Activated naive CD4-positive, alpha-beta T cell (primary cell): Measurements from ENCODE around the gene RPS25.
A peak's percentile ranks its signal among the peaks of the same experiment; 100 is the strongest.
"Not testable (repeated sequence)": the region's sequence is repeated elsewhere in the genome, so short reads cannot be mapped to it uniquely, and the experiment has no call there.

Experiments
- DNase-seq, 4 experiments: peaks; one replicate each; lab custom pipeline; 2025; lab: John Stamatoyannopoulos, UW

The RPS25 gene

DNA sequence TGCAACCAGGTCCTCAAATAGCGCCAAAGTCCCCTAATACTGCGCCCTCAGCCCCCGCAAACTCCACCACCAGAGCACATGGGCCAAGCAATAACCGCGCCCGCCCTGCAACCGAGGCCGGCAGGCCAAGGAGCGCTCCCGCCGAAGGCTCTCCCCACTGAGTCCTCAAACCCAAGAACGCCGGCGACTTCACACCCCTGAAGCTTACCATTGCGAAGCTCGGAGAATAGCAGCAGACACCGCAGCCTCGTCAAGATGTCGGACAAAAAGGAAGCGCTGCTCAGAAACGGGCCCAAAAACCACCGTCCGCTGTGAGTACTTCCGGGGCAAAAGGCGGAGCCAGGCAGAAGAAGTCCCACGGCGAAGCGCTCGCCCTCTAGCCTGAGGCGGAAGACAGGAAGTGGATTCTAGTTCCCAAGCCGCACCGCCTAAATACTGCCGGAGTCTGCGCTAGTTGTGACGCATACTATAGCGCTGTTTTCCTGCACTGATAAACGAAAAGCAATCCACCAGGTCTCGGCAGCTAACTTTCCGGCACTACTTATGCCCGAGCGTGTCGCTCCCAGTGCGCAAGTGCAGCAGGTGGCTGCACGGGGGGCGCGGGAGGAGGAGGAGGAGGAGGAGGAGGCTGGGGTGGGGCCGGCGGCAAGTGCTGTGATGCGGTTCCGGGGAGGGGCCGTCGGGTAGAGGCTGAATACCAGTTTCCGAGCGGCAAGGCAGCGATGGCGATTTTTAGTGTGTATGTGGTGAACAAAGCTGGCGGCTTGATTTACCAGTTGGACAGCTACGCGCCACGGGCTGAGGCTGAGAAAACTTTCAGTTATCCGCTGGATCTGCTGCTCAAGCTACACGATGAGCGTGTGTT is at the start of gene RPS25, which contains the start of gene TRAPPC4:
Gene RPS25, minus strand, starts transcription at position 270 of the 865 bp plus-strand sequence. Its CDS starts 59 bp downstream, at position 211.
Gene TRAPPC4, plus strand, starts transcription at position 693 of the 865 bp plus-strand sequence. Its CDS starts 30 bp downstream, at position 723.
- DNase-seq = peak; percentile 83 to 95 (median 90)

DNA sequence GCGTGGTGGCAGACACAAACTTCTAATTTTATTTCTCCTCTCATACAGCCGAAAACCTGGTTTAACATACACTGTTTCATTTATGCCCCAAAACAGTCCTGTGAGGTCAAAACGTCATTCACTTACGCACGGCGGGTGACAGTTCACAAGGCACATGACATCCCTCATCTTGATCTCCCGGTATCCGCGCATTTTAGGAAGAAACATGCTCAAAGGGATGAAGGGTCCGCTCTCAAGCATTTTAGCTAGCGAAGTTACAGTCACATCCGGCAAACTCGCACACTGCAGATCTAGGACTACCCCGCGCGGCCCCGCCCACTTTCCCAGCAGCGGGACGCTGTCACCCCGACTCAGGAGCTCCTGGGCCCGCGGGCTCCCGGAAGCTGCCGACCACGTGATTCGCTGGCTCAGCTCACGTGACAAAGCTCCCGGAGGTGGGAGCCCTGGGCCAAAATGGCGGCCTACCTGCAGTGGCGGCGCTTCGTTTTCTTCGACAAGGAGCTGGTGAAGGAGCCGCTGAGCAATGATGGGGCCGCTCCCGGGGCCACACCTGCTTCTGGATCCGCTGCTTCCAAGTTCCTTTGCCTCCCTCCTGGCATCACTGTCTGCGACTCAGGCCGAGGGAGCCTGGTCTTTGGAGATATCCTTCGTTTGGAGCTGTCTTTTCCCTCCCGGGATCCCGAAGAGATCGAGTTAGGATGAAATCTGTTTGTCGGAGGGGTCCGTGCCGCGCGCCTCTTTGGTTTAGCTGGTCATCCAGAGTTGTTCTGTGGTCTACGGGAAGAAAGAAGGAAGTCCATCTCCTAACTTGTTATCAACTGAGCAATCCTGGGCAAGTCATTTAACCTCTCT is 49.5 kb upstream of the RPS25 start, which contains the start of gene VPS11:
Gene VPS11, plus strand, starts transcription at position 448 of the 852 bp plus-strand sequence. Its CDS starts 6 bp downstream, at position 454.
- DNase-seq = peak; percentile 93 to 97 (median 94)

DNA sequence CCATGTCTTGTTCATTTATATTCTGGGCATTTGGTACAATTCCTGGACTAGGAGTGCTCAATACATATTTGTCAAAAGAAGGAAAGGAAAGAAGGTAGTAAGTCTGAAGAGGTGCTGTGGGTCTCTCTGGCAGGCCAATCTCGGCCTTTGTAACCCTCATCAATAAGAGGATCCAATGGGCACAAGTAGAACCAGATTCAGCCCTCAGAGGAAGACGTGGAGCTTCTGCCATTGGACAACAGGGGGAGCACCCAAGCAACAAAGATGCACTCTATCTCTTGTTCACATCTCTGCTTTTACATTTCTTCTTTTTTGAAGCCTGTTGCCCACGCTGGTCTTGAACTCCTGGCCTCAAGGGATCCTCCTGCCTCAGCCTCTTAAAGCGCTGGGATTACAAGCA is 47.2 kb upstream of the RPS25 start:
- no peak for DNase-seq

DNA sequence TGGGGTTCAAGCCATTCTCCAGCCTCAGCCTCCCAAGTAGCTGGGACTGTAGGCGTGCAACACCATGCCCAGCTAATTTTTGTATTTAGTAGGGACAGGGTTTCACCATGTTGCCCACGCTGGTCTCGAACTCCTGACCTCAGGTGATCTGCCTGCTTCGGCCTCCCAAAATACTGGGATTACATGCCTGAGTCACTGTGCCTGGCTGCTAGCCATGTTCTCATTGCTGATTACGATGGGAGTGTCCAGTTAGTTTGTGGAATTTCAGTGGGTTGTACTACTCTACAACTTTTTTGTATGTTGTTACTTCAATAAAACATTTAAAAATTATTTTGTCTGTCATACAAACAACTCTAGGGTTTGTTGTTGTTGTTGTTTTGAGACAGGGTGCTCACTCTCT is 44.6 kb upstream of the RPS25 start:
- no peak for DNase-seq

DNA sequence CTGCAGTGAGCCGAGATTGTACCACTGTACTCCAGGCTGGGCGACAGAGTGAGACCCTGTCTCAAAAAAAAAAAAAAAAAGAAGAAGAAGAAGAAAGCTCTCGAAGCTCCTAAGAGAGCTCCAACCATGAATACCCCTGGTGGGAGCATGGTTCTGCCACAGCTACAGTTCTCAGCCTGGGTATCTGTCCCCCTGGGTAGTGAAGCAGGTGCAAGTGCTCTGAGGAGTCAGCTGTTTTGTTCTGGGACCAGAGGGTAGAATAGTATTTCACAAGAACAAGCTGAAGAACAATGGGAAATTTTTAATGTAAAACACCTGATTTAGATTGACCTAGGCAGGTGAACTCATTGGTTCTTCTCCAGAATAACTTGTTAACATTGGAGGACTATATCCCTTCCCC is 43.1 kb upstream of the RPS25 start:
- DNase-seq = no peak

DNA sequence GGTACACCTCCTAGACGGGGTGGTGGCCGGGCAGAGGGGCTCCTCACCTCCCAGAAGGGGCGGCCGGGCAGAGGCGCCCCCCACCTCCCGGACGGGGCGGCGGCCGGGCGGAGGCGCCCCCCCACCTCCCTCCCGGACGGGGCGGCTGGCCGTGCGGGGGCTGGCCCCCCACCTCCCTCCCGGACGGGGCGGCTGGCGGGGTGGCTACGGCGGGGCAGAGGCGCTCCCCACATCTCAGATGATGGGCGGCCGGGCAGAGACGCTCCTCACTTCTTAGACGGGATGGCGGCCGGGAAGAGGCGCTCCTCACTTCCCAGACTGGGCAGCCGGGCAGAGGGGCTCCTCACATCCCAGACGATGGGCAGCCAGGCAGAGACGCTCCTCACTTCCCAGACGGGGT is 41.0 kb upstream of the RPS25 start:
- not testable (repeated sequence) for DNase-seq

DNA sequence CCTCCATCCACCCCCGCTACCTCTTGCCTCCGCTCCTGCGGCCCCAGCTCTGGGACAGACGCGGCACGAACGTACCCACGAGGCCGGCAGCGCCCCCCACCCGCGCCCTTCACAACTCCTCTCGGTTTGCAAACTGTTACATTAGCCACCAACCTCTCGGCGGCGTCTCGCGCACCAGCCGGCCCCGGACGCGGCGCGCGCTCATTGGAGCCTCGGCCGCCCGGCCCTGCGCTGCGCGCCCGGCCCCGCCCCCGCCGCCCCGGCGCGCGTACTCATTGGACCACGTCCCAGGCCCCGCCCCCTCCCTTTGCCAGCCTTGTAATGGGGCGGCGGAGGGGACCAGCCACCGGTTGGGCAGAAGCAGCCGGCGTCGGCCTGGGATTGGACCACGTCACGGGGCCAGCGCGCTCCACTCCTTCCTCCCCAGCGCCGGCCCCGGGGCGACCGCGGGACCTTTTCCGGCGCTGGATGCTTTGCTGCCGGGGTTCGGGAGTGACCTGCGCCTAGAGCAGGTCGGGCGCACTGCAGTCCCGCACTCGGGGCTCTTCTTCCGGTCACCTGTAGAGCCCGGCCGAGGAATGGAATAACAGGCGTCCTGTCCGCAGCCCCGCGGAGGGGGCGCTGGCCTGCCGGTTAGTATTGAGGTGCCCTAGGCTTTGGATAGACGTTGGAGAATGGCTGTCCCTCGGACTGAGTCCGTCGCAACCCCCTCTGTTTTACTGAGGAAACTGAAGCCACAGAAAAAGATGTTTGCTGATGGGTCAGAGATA is 39.0 kb upstream of the RPS25 start, which contains the start of gene HYOU1:
Gene HYOU1, minus strand, starts transcription at position 206 of the 770 bp plus-strand sequence. CDS start 1,045 bp downstream, outside the sequence.
- DNase-seq = peak; percentile 96 to 98 (median 97)

DNA sequence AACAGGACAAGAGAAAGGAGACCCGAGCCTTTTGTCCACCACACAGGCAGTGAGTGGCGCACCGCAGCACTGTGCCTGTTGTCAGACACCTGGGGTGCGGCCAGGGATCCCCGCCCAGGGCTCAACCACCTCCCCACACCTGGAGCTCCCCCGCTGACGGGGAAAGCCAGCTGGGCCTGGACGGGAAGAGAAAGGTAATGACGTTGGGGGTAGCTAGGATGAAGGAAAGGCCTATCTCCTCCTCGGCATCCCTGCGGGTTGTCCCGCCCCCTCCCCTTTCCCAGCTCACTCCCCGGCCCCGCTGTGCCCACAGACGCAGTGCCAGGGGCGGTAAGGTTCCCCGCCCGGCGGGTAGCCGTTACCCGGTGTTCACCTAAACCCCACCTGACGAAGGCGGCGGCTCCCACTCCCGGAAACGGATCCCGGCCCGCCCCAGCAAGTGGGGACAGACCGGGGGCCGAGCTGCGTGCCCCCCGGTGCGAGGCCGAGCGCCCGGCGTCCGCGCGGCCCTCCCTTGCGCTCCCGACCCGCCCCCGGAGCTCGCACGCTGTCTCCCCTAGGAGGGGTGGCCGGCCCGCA is 38.4 kb upstream of the RPS25 start:
- peak in 2 of 4 experiments; percentile 27 to 37 for DNase-seq

DNA sequence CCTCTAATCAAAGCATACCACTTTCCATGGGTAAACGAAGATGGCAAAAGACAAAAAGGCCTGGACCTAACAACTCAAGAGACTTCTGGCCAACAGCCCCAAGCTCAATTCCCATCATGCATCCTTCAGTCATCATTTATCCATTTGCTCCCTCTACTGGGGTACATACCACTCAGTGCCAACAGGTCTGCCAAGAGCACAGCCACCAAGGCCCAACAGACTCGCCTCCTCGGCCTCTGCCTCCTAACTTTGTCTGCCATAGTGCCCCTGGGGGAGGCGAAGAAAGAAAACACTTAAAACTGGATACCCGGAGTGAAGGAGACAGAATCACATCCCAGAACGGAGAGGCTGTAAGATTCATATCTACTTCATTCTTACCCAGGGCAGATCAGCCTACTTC is 37.8 kb upstream of the RPS25 start:
- no peak for DNase-seq

DNA sequence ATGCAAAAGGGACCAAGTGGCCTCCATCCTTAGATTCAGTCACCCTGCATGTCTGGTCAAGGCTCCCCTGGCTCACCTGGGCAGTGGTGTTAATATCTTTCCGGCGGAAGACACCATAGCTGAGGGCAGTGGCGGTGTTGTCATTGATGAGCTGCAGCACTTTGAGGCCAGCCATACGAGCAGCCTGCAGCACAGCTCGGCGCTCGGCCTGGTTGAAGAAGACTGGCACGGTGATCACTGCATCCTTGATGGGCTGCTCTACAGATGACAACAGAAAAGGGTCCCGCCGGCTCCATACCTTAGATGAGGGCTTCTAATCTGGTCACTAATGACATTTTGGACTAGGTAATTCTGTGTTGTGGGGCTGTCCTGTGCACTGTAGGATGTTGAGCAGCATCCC is 36.3 kb upstream of the RPS25 start:
- DNase-seq = no peak

DNA sequence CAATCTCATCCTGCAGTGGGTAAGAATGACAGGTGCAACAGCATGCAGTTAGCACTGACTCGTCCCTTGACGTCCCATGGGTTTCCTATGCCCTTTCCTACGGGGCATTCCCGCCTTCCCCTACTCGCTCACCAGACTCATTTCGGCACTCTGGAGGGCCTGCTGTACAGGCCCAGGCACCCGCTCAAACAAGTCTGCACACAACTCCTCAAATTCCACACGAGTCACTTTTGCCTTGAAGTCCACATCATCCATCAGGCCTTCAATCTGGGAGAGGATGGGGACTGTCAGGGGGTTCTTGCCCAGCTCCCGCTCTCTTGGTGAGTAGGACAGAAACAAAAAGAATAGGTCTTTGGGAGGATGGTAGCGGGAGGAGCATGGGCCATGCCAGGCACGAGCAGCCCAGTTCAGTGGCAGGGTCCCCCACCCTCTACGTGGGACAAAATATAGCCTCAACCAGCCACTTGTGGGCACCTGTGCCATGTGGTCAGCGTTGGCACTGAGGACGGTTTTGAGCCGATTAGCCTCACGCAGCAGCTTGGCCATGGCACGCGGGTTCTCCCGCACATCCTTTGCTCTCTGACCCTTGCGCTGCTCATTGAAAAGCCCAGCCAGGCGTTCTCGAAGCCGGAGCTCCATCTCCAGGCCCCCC is 34.1 kb upstream of the RPS25 start:
- DNase-seq = no peak

DNA sequence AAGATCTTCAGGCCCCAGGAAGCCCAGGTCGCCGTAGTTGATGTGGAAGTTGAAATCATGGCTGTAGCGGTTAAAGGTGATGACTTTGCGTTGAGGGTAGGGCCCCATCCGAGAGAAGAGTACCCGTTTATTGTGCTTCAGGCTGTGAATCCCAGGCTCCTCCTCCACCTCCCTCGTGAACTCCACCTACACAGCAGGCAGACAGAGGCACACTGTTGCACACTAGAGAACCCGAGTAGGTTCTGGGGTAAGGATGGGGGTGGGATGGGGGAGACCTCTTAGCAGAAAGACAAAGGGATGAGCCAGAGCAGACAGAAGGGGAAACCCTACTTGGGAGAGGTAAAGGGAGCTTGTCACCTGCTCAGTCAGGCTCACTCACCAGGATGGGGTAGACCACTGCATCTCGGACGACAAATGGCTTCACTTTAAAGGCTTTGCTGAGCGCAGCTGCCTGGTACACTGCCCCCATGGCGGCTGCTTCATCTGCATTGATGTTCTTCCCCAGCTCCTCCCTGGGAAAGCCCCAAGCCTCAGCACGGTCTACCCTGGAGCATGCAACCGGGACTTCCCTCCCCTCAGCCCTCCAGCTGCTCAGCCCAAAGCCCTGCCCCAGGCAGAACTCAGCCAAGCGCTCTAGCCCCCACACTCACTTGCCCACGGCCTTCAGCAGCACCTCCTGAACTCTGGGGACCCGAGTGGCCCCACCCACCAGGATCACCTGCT is 33.5 kb upstream of the RPS25 start:
- no peak for DNase-seq

DNA sequence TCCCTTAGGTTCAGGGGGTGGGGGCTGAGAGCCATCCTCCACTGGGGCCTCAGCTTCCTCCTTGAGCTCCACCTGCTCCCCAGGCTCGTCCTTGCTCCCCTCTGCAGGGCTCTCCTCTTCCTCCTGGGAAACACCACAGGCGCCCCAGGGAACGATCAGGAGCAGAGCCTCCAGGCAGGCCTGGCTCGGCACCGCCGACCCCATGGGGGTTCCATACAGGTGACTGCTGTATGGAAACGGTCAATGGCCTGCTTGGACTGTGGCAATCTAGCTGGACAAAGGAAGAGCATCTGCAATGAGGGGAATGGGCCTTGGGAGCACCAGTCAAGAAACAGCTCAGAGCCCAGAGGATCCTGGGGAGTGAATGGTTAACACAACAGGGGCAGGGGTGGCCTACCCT is 30.9 kb upstream of the RPS25 start:
- no peak for DNase-seq

DNA sequence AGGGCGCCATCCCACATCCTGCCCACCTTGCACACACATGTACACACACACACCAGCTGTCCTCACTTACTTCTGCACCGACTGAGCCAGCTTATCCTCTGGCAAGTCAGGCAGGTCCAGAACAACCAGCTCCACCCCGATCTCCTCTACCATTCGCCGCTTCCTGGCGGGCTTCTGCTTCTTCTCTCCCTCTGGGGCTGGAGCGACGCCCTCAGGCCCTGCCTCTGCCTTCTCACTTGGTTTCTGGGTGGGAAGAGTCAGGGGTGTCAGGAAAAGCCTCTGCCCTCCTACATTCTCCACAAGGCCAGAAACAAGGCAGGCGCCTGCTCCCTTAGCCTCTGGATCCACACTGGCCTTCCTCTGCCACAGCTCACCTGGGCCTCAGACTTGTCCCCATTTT is 30.5 kb upstream of the RPS25 start:
- no peak for DNase-seq

DNA sequence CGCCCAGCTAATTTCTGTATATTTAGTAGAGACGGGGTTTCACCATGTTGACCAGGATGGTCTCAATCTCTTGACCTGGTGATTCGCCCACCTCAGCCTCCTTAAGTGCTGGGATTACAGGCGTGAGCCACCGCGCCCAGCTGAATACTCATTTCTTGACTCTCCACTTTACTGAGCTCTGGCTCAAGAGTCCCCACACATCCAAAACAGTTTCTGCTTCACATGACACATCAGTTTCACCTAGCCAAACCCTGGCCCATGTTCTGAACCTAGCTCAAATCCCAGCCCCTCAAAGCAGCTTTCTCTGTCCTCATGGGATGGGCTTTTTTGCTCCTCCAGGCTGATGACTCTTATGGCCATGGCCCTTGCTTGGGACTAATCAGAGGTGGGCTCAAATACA is 29.1 kb upstream of the RPS25 start:
- no peak for DNase-seq

DNA sequence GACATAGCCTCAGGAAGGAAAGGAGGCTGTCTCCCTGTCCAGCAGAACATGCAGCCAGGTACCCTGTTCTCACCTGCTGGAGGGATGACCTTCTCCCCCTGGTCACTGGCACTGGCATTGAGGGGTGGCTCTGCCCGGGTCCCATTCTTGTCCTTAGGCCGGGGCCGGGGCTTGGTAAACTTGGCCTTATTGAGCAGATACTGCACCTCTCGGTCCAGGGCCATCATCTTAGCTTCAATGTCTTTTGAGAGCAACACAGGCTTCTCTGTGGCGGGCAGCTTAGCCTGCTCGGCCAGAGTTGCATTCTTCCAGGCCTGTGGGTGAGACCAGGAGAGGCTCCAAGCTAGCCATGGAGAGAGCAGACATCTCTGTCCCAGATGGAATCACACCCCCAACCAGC is 28.3 kb upstream of the RPS25 start:
- no peak for DNase-seq

DNA sequence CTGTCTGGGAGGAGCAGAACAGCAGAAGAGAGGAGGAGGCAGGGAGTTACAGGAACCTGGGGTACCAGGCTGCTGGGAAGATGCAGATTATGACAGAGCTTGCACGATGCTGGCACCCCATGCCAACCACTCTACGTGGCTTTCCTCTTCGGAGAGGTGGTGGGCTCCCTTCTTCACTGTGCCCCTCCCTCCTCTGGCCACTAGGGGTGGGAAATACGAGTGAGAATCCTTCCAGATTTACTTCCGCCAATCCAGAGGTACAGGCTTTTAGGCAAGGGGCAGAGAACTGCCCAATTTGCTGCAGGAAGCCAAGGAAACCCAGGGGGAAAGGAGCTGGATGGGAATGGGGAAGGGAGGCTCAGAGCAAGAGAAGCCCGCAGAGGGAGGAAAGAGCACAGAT is 26.6 kb upstream of the RPS25 start:
- no peak for DNase-seq

DNA sequence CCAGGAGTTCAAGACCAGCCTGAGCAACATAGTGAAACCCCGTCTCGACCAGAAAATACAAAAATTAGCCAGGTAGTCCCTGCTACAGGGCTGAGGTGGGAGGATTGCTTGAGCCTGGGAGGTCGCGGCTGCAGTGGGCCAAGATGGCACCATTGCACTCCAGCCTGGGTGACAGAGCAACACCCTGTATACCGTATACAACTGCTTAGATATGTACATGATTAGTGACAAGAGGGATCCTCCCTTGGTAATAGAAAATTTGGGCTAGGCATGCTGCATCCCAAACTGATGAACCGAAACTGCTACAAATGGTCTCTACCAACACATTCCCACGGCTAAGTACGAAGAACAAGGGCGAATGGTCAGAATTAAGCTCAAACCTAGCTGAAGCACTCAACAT is 24.8 kb upstream of the RPS25 start:
- DNase-seq = no peak

DNA sequence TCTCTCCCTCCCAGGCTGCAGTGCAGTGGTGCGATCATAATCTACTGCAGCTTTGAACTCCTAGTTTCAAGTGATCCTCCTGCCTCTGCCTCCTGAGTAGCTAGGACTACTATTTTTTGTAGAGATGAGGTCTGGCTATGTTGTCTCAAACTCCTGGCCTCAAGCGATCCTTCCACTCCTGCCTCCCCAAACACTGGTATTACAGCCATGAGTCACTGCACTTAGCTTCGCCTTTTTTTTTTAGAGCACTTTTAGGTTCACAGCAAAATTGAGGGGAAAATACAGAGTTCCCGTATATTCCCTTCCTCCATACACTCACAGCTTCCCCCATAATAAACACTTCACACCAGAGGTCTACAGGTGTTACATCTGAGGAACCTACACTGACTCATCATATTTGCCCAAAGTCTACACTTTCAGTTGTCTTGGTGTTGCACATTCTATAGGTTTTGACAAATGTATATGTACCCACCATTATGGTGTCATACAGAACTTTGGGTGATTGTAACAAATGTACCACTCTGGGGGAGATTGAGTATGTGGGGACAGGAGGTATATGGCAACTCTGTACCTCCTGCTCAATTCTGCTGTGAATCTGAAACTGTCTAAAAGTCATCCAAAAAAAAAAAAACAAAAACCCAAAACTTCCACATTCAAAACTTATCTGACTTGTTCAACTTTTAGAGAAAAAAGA is 23.8 kb upstream of the RPS25 start:
- DNase-seq = no peak

DNA sequence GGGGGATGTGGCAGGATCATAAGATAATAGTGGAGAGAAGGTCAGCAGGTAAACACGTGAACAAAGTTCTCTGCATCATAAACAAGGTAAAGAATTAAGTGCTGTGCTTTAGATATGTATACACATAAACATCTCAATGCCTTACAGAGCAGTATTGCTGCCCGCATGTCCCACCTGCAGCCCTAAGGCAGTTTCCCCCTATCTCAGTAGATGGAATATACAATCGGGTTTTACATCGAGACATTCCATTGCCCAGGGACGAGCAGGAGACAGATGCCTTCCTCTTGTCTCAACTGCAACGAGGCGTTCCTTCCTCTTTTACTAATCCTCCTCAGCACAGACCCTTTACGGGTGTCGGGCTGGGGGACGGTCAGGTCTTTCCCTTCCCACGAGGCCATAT is 21.3 kb upstream of the RPS25 start:
- not testable (repeated sequence) for DNase-seq
